GM10847 (cell line): ENCODE data around the gene INSYN2A.

Experiments
- POLR2A ChIP-seq: IDR thresholded peaks from 2 replicates; pipeline ENCODE4 v1.6.1; 2011; ENCODE audit not compliant: insufficient read length; ENCODE audit errors: extremely low read depth

The INSYN2A gene

DNA sequence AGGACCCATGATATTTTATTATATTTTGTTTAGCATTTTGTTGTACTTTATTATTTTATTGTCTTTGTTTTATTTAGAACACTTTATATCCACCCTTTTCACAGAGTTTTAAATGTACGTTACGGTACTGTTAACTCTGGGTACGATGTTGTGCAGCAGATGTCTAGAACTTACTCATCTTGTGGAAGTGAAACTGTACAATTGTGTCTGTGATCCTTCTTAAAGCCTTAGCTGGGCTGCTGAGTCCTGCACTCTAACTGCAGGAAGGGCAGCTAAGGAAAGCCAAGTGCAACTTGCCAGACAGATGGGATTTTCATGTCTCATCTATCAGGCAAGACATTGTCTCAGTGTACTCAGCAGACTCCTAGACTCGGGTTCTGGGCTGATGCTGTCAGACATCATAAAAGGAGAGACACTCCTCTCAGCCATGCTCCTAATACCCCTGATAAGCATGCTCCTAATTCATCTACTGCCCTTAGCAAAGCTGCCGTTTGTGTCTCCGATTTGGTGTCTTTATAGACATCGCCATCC is 14.6 kb upstream of the INSYN2A start:
- TF ChIP-seq POLR2A: no peak

DNA sequence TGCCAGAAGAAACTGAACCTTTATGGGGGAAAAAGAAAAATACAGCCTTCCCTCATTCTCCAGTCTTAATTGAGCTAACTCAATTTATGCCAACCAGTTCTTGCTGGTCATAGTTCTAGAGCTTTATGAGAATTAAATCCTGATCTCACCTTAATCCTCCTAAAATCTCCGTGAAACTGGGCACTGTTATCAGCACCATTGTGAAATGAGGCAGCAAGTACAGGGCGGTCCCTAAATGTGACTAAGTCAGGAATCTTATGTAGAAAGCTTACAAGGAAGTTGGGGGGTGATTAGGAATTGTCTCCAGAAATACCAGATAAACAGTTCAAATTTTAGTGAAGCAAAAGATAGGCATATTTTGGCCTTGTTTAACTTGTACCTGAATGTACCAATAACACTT is 10.7 kb upstream of the INSYN2A start:
- TF ChIP-seq POLR2A: no peak

DNA sequence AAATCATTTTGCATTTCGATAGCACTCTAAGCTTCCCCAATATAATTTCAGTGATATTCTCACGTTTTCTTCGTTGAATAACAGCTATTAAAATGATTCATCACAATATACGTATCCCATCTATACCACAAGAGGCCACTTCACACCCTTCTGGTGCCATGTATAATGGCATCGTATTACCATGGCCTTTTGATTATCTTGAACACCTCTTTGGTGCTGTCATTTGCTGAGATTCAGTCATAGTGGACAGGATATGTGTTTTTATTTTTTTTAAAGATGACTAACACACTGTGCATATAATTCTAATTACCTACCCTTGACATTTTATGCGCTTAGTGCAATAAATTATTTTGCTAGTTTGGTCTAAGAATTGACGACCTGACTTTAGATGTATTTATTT is 6.7 kb upstream of the INSYN2A start:
- no peak for TF ChIP-seq POLR2A

DNA sequence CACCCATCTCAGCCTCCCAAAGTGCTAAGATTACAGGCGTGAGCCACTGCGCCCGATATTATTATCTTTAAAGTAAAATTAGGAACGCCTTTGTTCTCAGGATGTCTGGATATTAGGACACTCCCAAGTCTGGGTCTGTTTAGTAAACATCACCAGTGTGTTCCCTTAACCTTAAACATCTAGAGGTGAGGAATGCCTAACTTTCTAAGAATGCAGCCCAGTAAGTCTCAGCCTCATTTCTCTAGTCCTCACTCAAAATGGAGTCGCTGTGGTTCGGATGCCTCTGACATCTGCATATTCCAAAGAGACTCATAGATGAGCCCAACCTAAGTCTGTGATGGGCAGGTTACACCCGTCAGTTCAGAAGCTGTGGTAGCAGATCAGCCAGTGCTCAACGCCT is 4.3 kb upstream of the INSYN2A start:
- no peak for TF ChIP-seq POLR2A

DNA sequence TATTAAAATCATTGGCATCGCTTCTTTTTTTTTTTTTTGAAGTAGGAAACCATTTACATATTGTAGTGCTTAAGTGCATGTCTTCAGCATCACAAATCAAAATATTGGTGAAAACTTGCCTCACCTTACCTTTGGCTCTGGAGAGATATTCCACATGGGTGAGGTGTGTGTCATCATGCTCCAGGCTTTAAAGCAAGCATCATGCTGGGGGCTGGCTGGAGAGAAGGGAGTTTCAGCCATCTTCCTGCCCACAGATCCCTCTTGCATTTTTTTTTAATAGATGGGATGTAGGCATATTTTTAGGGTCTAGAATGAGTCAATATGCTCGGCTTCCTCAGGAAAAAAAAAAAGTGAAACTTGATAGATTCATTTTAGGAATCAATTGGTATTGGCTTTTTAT is 2.3 kb upstream of the INSYN2A start:
- TF ChIP-seq POLR2A: no peak

DNA sequence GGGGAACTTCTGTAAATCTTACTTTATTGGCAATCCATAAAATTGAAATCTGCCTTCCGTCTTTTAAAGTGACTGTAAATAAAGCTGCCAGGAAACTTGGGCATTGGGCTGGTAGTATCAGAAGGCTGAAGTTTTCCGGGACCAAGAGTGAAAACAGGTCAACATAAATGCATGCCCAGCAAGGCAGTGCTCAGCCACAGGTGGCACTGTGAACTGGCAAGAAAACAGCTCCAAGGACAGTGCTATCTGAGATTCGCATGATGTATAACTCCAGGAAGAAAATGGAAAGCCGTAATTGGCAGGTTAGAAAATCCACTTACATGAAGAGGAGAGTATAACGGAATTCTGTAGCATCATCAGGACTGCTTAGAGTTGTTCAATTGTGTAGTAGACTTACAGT is 1.9 kb upstream of the INSYN2A start:
- TF ChIP-seq POLR2A: no peak

DNA sequence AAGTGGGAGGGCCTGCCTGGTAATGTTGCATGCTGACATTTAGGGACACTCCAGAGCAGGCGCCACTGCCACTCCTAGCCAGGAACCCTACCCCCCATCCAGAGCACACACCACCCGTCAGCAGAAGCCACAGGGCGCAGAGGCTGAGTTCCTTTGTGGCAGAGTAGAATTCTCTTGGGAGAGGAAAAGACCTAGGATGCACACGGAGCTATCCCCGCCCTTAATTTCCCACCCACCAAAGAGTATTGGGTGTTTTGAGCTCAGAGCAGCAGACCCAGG is 702 bp upstream of the INSYN2A start:
- no peak for TF ChIP-seq POLR2A

DNA sequence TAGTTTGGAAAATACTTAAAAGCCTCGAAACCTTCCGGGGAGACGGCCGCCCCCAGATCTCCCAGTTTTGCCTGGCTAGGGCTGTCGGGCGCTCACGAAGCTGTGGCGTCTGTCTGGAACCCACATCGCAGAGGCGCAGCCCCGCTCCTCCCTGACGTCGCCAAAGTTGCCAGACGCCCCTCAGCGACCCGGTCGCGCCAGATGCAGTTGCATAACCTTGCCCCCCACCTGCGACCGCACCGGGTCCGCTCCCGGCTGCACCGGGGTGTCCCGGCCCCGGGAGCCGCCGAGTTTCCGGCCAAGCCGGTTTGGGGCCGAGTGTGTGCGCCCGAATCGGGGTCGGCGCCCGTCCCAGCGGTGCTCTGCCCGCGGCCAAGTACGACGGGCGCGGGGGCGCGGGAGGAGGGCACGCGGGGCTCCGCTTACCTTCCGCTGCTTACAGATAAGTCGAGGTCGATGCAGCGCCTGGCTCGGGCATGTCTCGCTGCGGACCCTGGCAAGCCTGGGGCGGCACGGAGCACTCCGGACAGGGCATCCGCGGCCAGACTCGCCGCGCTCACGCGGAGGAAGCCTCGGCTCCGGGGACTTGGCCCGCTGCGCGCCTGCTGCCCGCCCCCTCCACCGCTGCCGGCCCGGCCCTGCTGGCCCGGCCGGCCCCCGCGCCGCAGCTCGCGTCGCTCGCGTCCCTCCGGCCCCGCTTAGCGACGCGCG is 665 bp downstream of the INSYN2A start:
- TF ChIP-seq POLR2A: no peak

DNA sequence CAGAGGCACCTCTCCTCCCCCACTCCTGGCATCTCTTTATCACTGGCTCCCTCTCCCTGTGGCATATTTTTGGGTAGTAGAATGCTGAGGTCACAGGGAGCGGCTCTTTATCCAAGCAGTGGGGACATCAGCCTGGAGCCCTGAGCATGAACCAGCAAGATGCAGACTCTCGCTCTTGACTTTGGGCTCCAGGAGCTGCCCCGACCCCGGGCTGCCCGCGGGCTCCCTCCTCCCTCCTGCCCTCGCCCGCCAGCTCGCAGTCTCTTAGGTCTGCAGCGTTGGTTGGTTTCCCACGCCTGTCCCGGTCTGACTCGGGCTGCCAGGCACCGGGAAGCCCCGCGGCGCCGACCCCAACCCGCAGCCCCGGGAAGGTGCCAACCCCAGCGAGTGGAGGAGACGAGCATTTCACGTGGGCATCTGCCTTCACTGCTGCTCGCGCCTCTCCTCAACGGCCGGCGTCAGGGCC is 1.3 kb downstream of the INSYN2A start:
- no peak for TF ChIP-seq POLR2A

DNA sequence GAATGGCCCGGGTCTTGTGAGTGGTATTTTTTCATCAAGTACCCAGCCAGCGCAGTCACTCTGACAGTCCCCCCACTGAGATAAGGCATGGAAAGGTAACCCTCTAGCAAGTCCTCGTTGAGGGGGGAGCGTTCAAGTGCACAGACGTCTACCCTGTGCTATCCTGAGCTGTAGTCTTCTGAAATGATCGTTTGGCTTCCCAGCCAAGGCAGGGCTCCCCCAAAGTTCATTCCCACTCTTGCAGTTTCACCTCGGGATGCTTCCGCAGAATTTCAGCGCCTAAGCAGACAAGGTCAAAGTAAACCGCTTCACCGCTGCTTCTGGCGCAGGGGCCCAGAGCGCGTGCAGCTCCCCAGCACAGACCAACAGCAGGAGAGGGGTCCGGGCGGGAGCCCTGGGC is 1.8 kb downstream of the INSYN2A start:
- no peak for TF ChIP-seq POLR2A

DNA sequence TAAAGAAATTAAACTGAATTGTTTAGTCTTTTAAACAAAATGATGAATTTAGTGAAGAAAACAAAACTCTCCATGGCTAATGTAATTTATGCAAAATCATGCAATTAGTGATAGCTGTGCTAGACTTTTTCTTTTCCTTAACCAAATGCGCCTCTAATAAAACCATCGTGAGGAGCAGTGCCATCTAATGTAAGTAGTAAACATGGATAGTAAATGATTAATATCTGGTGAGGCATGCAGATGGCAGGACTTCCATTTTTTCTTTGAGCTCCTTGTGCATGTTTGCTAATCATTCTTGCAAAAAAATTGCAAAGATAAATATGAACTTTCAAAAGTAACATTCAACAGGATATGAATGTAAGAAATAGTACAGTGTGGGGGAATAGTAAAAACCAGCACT is 2.3 kb downstream of the INSYN2A start:
- no peak for TF ChIP-seq POLR2A

DNA sequence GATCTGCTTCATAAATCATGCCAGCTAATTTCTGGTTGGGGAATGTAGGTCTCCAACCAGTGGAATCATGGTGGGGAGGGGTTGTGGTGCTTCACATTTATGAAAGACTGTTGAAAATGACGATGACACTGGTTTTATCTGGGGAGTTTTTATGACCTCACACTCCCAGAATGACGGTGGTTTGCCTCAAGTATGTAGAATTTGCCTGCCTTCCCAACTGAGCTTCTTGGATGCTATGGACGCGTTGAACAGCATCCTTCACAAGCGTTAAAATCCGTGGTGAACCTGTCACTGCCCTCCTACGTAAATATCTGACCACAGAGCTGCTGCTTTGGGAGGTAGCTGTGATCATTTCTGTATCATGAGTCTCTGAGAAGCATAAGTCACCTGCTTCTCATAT is 3.3 kb downstream of the INSYN2A start:
- TF ChIP-seq POLR2A: no peak

DNA sequence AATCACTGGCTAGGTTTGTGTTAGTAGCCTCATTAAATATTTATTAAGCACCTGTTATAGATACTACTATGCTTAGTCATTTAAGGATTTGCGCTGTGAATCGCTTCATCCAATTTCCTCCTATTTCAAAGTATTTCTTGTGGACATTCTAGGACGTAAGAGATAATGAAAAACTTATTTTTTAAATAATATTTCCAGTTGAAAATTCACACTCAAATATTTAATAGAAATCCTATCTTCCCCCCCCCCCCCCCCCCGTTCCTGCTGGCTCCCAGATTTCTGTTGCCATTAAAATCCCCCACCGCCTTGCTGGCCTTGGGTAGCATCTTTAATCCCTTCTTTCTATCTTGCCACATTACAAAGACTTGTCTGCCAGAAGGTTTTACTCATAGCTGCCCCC is 6.0 kb downstream of the INSYN2A start:
- TF ChIP-seq POLR2A: no peak

DNA sequence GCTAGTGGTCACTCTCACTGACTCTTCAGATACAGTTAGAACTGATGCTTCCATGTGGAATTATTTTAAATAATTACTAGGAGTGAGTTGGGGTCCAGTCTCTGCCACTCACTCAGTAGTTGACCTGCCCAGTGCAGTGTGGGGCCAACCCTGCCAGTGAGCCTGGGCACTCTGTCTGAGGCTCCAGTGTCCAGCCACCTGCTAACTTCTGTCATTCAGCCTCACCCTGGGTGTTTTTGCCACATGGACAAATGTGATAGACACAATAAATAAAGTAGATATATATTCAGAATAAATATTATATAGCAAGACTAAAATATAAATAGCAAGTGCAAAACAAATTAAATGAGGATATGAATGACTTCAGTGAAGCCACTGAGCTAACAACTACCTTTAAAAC is 7.2 kb downstream of the INSYN2A start:
- TF ChIP-seq POLR2A: no peak

DNA sequence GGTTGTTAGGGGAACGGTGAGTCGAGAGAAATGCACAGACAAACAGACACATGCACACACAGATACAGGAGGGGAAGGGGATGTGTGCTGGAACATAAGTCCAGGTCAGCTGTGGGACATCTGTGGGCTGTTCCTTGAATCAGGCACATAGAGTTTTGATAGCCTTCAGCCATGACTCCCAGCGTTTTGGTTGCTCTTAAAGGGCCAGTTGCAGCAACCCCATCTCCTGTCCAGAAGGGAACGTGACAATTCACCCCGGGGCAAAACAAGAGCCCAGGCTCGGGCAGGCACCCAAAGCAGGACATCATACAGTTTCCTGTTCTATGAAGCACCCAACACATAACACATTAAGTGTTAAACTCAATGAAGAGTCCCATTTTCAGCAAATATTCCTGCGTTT is 9.6 kb downstream of the INSYN2A start:
- TF ChIP-seq POLR2A: no peak

DNA sequence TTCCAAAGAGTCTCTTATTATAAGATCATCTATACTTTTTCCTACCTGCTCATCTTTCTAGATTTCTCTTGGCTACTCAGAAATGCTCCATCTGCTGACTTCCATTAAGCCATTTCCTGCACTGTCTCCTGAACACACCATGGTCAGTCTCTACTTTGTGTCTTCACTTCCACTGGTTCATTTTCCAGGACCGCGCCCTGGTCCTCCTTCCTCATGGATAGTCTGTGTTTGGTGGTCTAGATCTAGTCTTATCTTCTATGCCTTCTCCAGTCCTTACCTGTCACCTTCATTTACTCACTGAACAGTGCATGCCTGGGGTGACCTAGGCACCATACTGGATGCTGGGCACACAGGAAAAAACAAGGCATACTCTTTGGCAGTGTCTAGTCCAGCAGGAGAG is 11.8 kb downstream of the INSYN2A start:
- TF ChIP-seq POLR2A: no peak

DNA sequence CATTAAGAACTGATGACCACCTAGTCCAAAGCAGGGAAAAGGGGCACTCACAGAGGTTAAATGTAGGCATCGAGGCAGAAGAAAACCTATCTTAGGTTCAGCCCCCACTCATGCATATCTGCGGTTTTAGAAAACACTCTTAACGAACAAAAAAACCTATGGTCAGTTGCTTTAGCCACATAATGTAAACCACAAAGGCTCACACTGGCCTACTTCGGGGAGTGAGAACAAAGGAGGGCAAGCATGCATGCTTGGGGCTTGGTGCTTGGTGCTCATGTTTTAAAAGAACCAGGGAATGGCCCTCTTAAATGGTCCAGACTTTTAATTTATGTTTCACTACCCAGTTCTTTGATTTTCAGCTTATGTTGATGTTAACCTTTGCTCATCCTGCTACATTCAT is 14.2 kb downstream of the INSYN2A start:
- TF ChIP-seq POLR2A: no peak
